ENCODE results near the gene CELSR2.
"Not testable (repeated sequence)": the region's sequence is repeated elsewhere in the genome, so short reads cannot be mapped to it uniquely, and the experiment has no call there.

CELSR2 gene

DNA sequence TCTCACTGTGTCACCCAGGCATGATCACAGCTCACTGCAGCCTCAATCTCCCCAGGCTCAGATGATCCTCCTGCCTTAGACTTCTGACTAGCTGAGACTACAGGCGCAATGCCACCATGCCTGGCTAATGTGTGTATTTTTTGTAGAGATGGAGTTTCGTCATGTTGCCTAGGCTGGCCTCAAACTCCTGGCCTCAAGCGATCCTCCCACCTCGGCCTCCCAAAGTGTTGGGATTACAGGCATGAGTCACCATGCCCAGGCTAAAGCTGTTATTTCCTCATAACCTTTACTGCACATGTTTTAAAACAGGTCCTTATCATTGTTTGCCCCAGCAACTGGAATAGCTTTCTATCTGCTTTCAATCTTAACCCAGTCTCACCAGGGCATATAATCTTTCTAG is 32.7 kb upstream of the CELSR2 start:
- Histone ChIP-seq H3K36me3 (ENCODE audit: control insufficient read depth in 4 of 4, insufficient read depth in 4 of 4, low read length in 3 of 4) (peaks cover 0 to 5% (median 3%) of the 10 kb centered on the region in 4 experiments), H3K27ac (ENCODE audit: insufficient read depth in 1 of 2, low read depth in 1 of 2, low read length in 2 of 2, poor library complexity in 1 of 2, severe bottlenecking in 2 of 2) (no peak overlapping the region), H3K4me3 (ENCODE audit: control insufficient read depth in 1 of 7, extremely low read depth in 1 of 7, insufficient read depth in 4 of 7, low read depth in 2 of 7, low read length in 6 of 7) (no peak overlapping the region), H3K9me3 (ENCODE audit: control extremely low read depth in 1 of 5, control insufficient read depth in 4 of 5, insufficient read depth in 2 of 5, low read depth in 1 of 5, low read length in 4 of 5) (no peaks in the 10 kb centered on the region), H3K27me3 (replicated peaks in 2 of 5; ENCODE audit: control insufficient read depth in 4 of 5, insufficient read depth in 5 of 5, low read length in 4 of 5) (peaks cover 0 to 19% (median 13%) of the 10 kb centered on the region in 5 experiments), H3K4me1 (ENCODE audit: control extremely low read depth in 1 of 4, control insufficient read depth in 4 of 4, insufficient read depth in 4 of 4, low read length in 3 of 4) (peaks cover 7 to 21% (median 12%) of the 10 kb centered on the region in 4 experiments)
- DNase-seq: no peak
- 100% methylated on average over 3 of the region's 4 CpGs for WGBS (ENCODE audit: insufficient coverage)
- CTCF ChIA-PET: interaction anchor here (0.6 to 1.7 kb wide), 4 partner anchors 14 to 102 kb away, joined by 3 to 5 read pairs (median 3); no protein-coding TSS in a partner anchor
- POLR2A ChIA-PET: no interaction called here

DNA sequence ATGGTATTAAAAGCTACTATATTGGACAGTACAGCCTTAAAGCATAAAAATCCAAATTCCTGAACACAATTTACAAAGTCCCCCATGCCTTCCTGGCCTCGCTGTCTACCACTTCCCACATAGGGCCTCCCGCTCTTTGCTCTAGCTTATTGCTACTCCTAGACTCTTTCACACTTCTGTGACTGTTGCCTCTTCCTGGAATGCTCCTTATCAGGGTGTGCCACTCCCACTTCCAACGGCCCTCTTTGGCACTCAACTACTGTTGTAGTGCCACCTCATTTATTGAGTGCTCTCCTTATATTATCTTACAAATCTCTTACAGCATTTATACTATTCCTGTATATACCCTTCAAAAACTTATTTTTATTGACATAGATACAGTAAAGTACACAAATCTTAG is 30.8 kb upstream of the CELSR2 start:
- WGBS (ENCODE audit: insufficient coverage): 57% methylated on average over 3 of the region's 3 CpGs
- Histone ChIP-seq H3K9me3 (ENCODE audit: control extremely low read depth in 1 of 5, control insufficient read depth in 4 of 5, insufficient read depth in 2 of 5, low read depth in 1 of 5, low read length in 4 of 5) (no peaks in the 10 kb centered on the region), H3K4me3 (ENCODE audit: control insufficient read depth in 1 of 7, extremely low read depth in 1 of 7, insufficient read depth in 4 of 7, low read depth in 2 of 7, low read length in 6 of 7) (no peak overlapping the region), H3K36me3 (ENCODE audit: control insufficient read depth in 4 of 4, insufficient read depth in 4 of 4, low read length in 3 of 4) (peaks cover 0 to 7% (median 3%) of the 10 kb centered on the region in 4 experiments), H3K27me3 (replicated peaks in 2 of 5; ENCODE audit: control insufficient read depth in 4 of 5, insufficient read depth in 5 of 5, low read length in 4 of 5) (peaks cover 0 to 4% (median 0%) of the 10 kb centered on the region in 5 experiments), H3K27ac (ENCODE audit: insufficient read depth in 1 of 2, low read depth in 1 of 2, low read length in 2 of 2, poor library complexity in 1 of 2, severe bottlenecking in 2 of 2) (no peak overlapping the region), H3K4me1 (ENCODE audit: control extremely low read depth in 1 of 4, control insufficient read depth in 4 of 4, insufficient read depth in 4 of 4, low read length in 3 of 4) (peaks cover 4 to 16% (median 10%) of the 10 kb centered on the region in 4 experiments)
- ChIA-PET POLR2A (interaction anchor here (0.6 kb wide), 1 partner anchor 312 kb away, joined by 3 read pairs; no protein-coding TSS in a partner anchor), CTCF (interaction anchor here (1.7 kb wide), 1 partner anchor 21 kb away, joined by 5 read pairs; no protein-coding TSS in a partner anchor)
- no peak for DNase-seq

DNA sequence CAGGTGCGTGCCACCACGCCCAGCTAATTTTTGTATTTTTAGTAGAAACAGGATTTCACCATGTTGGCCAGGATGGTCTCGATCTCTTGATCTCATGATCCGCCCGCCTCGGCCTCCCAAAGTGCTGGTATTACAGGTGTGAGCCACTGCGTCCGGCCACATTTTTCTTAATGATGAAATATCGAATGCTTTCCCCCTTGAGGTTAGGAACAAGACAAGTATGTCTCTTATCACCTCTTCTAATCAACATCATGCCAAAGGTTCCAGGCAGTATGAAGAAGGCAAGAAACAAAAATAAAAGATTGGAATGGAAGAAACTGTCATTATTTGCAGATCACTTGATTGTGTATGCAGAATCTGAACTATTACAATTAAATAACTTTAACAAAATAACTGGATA is 28.1 kb upstream of the CELSR2 start:
- H3K27ac ChIP-seq (ENCODE audit: insufficient read depth in 1 of 2, low read depth in 1 of 2, low read length in 2 of 2, poor library complexity in 1 of 2, severe bottlenecking in 2 of 2); H3K4me3 ChIP-seq (ENCODE audit: control insufficient read depth in 1 of 7, extremely low read depth in 1 of 7, insufficient read depth in 4 of 7, low read depth in 2 of 7, low read length in 6 of 7); CTCF ChIA-PET; H3K36me3 ChIP-seq (ENCODE audit: control insufficient read depth in 4 of 4, insufficient read depth in 4 of 4, low read length in 3 of 4); DNase-seq; H3K27me3 ChIP-seq (replicated peaks in 2 of 5; ENCODE audit: control insufficient read depth in 4 of 5, insufficient read depth in 5 of 5, low read length in 4 of 5); H3K9me3 ChIP-seq (ENCODE audit: control extremely low read depth in 1 of 5, control insufficient read depth in 4 of 5, insufficient read depth in 2 of 5, low read depth in 1 of 5, low read length in 4 of 5); H3K4me1 ChIP-seq (ENCODE audit: control extremely low read depth in 1 of 4, control insufficient read depth in 4 of 4, insufficient read depth in 4 of 4, low read length in 3 of 4): not testable (repeated sequence)
- 97% methylated on average over 4 of the region's 9 CpGs for WGBS (ENCODE audit: insufficient coverage)
- POLR2A ChIA-PET: interaction anchor here (0.6 kb wide), 1 partner anchor 85 kb away, joined by 3 read pairs; the partner anchor contains the start of gene MYBPHL

- no peaks in the 10 kb centered on the region for H3K4me1 ChIP-seq (ENCODE audit: control extremely low read depth in 1 of 4, control insufficient read depth in 4 of 4, insufficient read depth in 4 of 4, low read length in 3 of 4)
- H3K27me3 ChIP-seq (replicated peaks in 2 of 5; ENCODE audit: control insufficient read depth in 4 of 5, insufficient read depth in 5 of 5, low read length in 4 of 5): no peaks in the 10 kb centered on the region
- WGBS (ENCODE audit: insufficient coverage): 100% methylated on average over 2 of the region's 3 CpGs
- H3K9me3 ChIP-seq (ENCODE audit: control extremely low read depth in 1 of 5, control insufficient read depth in 4 of 5, insufficient read depth in 2 of 5, low read depth in 1 of 5, low read length in 4 of 5): no peaks in the 10 kb centered on the region
- ChIA-PET POLR2A (no interaction called here), CTCF (interaction anchor here (0.7 kb wide), 1 partner anchor 11 kb away, joined by 3 read pairs; no protein-coding TSS in a partner anchor)
- DNase-seq: no peak
- H3K27ac ChIP-seq (ENCODE audit: insufficient read depth in 1 of 2, low read depth in 1 of 2, low read length in 2 of 2, poor library complexity in 1 of 2, severe bottlenecking in 2 of 2): no peak overlapping the region
- H3K36me3 ChIP-seq (ENCODE audit: control insufficient read depth in 4 of 4, insufficient read depth in 4 of 4, low read length in 3 of 4): peaks cover 7 to 33% (median 17%) of the 10 kb centered on the region in 4 experiments
- H3K4me3 ChIP-seq (ENCODE audit: control insufficient read depth in 1 of 7, extremely low read depth in 1 of 7, insufficient read depth in 4 of 7, low read depth in 2 of 7, low read length in 6 of 7): no peak overlapping the region
These were observed 24.0 kb upstream of the CELSR2 start for GRCh38 chr1:109225308-109225707.

DNA sequence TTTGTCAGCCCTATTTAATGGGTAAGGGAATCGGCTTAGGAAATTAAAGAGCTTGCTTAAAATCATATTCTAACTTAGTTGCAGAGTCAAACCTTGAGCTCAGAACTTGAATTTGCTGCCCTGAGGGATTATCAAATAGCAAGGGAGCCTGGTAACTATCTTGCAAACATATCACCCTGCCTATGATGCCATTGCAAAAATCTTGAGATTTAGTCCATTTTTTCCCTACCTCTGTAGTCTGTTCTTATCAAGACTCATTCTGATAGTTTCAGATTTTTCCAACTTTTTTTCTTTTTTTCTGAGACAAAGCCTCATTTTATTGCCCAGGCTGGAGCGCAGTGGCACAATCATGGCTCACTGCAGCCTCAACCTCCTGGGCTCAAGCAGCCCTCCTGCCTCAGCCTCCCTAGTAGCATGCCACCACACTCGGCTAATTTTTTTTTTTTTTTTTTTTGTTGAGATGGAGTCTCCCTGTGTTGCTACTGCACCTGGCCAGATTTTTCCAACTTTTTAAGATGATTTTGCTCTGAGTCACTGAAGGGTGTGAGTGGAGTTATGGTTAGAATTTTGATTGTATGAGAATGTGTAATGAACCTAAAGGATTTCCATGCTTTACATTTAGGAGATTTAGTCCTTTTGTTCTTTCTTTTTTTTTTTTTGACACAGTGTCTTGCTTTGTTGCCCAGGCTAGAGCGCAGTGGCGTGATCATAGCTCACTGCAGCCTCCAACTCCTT is 23.5 kb upstream of the CELSR2 start:
- ChIA-PET POLR2A (interaction anchor here (0.6 kb wide), 1 partner anchor 226 kb away, joined by 6 read pairs; no protein-coding TSS in a partner anchor), CTCF (no interaction called here)
- no peak overlapping the region for H3K4me3 ChIP-seq (ENCODE audit: control insufficient read depth in 1 of 7, extremely low read depth in 1 of 7, insufficient read depth in 4 of 7, low read depth in 2 of 7, low read length in 6 of 7)
- peaks cover 7 to 34% (median 20%) of the 10 kb centered on the region in 4 experiments for H3K36me3 ChIP-seq (ENCODE audit: control insufficient read depth in 4 of 4, insufficient read depth in 4 of 4, low read length in 3 of 4)
- WGBS (ENCODE audit: insufficient coverage): 100% methylated on average over 4 of the region's 5 CpGs
- DNase-seq: no peak
- H3K27ac ChIP-seq (ENCODE audit: insufficient read depth in 1 of 2, low read depth in 1 of 2, low read length in 2 of 2, poor library complexity in 1 of 2, severe bottlenecking in 2 of 2): no peak overlapping the region
- no peaks in the 10 kb centered on the region for H3K27me3 ChIP-seq (replicated peaks in 2 of 5; ENCODE audit: control insufficient read depth in 4 of 5, insufficient read depth in 5 of 5, low read length in 4 of 5)
- no peaks in the 10 kb centered on the region for H3K4me1 ChIP-seq (ENCODE audit: control extremely low read depth in 1 of 4, control insufficient read depth in 4 of 4, insufficient read depth in 4 of 4, low read length in 3 of 4)
- H3K9me3 ChIP-seq (ENCODE audit: control extremely low read depth in 1 of 5, control insufficient read depth in 4 of 5, insufficient read depth in 2 of 5, low read depth in 1 of 5, low read length in 4 of 5): no peaks in the 10 kb centered on the region

- Histone ChIP-seq H3K27ac (ENCODE audit: insufficient read depth in 1 of 2, low read depth in 1 of 2, low read length in 2 of 2, poor library complexity in 1 of 2, severe bottlenecking in 2 of 2) (no peak overlapping the region), H3K27me3 (replicated peaks in 2 of 5; ENCODE audit: control insufficient read depth in 4 of 5, insufficient read depth in 5 of 5, low read length in 4 of 5) (no peaks in the 10 kb centered on the region), H3K4me1 (ENCODE audit: control extremely low read depth in 1 of 4, control insufficient read depth in 4 of 4, insufficient read depth in 4 of 4, low read length in 3 of 4) (no peaks in the 10 kb centered on the region), H3K9me3 (ENCODE audit: control extremely low read depth in 1 of 5, control insufficient read depth in 4 of 5, insufficient read depth in 2 of 5, low read depth in 1 of 5, low read length in 4 of 5) (no peaks in the 10 kb centered on the region), H3K4me3 (ENCODE audit: control insufficient read depth in 1 of 7, extremely low read depth in 1 of 7, insufficient read depth in 4 of 7, low read depth in 2 of 7, low read length in 6 of 7) (no peak overlapping the region), H3K36me3 (ENCODE audit: control insufficient read depth in 4 of 4, insufficient read depth in 4 of 4, low read length in 3 of 4) (peaks cover 9 to 49% (median 33%) of the 10 kb centered on the region in 4 experiments)
- ChIA-PET CTCF (interaction anchor here (0.9 to 1.3 kb wide), 3 partner anchors 8 to 174 kb away, joined by 3 to 5 read pairs (median 3); no protein-coding TSS in a partner anchor), POLR2A (no interaction called here)
- no CpG with 5 or more reads among the region's 3 CpGs for WGBS (ENCODE audit: insufficient coverage)
- DNase-seq: no peak
These were observed 21.2 kb upstream of the CELSR2 start for GRCh38 chr1:109228167-109228566.

DNA sequence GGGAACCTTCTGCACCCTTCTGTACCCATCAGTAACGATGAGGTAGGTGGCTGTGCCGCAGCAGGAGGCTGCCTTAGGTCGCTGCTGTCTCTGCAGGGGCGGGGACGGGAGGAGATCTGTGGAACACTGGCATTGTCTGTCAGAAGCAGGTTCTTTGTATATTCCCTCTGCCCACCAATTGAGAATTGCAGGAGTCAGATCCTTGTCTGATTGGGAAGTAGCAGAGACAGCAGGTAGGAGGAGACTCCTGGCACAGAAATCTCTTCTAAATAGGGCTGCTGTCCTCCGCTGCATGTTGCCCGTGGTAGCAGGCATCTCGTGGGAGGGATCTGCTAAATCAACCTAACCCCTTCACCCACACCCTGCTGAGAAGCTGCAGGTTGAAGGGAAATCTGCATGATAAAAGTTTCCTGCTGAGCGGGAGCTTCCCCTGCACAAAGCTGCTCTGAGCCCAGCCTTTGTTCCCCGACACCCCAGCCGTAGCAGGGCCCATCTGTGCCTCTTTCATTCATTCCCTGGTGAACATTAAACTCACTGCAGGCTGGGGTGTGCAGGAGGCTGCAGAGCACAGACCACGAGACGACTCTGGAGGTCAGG is 19.7 kb upstream of the CELSR2 start:
- ChIA-PET POLR2A (interaction anchor here (0.6 kb wide), 1 partner anchor 242 kb away, joined by 5 read pairs; no protein-coding TSS in a partner anchor), CTCF (no interaction called here)
- 94% methylated on average over 8 of the region's 13 CpGs for WGBS (ENCODE audit: insufficient coverage)

More for the DNA sequence above, 19.7 kb upstream of the CELSR2 start:
- Histone ChIP-seq H3K9me3 (ENCODE audit: control extremely low read depth in 1 of 5, control insufficient read depth in 4 of 5, insufficient read depth in 2 of 5, low read depth in 1 of 5, low read length in 4 of 5) (no peaks in the 10 kb centered on the region), H3K4me3 (ENCODE audit: control insufficient read depth in 1 of 7, extremely low read depth in 1 of 7, insufficient read depth in 4 of 7, low read depth in 2 of 7, low read length in 6 of 7) (no peak overlapping the region), H3K27me3 (replicated peaks in 2 of 5; ENCODE audit: control insufficient read depth in 4 of 5, insufficient read depth in 5 of 5, low read length in 4 of 5) (no peaks in the 10 kb centered on the region), H3K4me1 (ENCODE audit: control extremely low read depth in 1 of 4, control insufficient read depth in 4 of 4, insufficient read depth in 4 of 4, low read length in 3 of 4) (no peaks in the 10 kb centered on the region), H3K27ac (ENCODE audit: insufficient read depth in 1 of 2, low read depth in 1 of 2, low read length in 2 of 2, poor library complexity in 1 of 2, severe bottlenecking in 2 of 2) (no peak overlapping the region), H3K36me3 (ENCODE audit: control insufficient read depth in 4 of 4, insufficient read depth in 4 of 4, low read length in 3 of 4) (peaks cover 11 to 50% (median 34%) of the 10 kb centered on the region in 4 experiments)
- no peak for DNase-seq
